Iris pigment epithelial cell (primary cell): Measurements from ENCODE around the gene MRPL20.
"Not testable (repeated sequence)": the region's sequence is repeated elsewhere in the genome, so short reads cannot be mapped to it uniquely, and the experiment has no call there.

Experiments used
- DNase-seq: peaks from one replicate; pipeline ENCODE4 v3.0.0-alpha.2; 2011; ENCODE audit warnings: low read depth

The MRPL20 gene

DNA sequence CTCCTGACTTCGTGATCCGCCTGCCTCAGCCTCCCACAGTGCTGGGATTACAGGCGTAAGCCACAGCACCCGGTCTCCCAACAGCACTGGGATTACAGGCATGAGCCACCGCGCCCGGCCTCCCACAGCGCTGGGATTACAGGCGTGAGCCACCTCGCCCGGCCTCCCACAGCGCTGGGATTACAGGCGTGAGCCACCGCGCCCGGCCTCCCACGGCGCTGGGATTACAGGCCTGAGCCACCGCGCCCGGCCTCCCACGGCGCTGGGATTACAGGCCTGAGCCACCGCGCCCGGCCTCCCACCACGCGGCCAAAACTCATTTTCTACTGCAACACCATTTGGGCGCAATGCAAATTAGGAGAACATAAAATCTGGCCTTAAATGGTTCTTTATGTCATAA lies 21.8 kb downstream of the MRPL20 start:
- DNase-seq: not testable (repeated sequence)

DNA sequence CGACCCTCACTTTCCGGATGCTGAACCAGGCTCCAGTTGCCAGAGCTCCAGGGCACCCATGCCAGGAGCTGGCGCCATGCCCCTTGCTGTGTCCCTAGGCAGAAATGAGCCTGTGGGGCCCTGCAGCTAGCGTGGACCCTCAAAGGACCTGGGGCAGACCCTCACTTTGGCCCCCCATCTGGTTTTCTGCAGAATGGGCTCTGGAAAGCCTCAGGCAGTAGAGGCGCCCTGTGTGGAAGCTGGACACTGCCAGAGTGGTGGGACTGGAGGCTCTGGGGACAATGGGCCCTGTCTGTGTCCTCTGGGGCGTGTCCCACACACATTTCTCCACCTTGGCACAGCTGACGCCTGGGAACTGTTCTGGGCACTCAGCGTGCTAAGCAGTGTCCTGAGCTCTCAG lies 25.8 kb downstream of the MRPL20 start:
- DNase-seq: no peak

DNA sequence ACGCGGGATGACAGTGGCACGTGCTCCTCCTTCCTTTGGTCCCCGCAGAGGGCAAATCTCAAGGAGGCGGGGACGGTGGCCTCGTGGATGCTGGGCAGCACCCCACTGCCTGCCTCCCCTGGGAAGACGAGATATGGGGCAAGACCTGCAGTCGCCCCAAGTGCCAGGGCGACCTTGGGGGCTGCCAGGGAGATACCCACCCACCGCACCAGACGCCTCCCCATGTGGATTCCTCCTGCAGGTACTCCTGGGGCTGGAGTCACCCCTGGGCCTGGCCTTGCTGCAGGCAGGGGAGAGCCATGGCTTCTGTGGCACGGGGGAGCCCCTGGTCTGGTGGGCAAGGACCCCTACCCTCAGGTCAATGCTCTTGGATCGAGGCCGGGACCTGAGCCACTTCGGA lies 26.2 kb downstream of the MRPL20 start:
- no peak for DNase-seq

DNA sequence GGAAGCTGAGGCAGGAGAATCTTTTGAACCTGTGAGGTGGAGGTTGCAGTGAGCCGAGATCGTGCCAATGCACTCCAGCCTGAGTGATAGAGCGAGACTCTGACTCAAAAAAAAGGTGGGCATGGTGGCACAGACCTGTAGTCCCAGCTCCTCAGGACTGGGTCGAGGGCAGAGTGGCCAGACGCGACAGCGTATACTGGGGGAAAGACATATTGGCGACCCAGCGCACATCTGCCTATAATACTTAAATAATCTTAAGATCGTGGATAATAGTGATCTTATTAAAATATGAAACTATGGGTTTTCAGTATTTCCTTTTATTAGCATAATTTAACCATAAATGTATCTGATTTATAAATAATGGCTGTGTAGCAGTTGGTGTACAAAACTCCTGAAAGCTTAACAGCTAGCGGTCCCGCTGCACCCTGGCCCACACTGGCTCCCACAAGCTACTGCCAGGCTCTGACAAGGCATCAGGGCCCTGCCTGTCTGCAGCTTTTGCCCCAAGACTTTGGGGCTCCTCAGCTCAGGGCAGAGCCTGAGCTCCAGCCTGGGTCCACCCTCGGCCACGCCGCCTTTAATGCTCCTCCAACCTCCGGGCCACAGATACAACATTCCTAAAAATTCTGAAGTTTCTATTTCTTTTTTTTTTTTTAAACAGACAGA lies 29.4 kb downstream of the MRPL20 start:
- DNase-seq: no peak

DNA sequence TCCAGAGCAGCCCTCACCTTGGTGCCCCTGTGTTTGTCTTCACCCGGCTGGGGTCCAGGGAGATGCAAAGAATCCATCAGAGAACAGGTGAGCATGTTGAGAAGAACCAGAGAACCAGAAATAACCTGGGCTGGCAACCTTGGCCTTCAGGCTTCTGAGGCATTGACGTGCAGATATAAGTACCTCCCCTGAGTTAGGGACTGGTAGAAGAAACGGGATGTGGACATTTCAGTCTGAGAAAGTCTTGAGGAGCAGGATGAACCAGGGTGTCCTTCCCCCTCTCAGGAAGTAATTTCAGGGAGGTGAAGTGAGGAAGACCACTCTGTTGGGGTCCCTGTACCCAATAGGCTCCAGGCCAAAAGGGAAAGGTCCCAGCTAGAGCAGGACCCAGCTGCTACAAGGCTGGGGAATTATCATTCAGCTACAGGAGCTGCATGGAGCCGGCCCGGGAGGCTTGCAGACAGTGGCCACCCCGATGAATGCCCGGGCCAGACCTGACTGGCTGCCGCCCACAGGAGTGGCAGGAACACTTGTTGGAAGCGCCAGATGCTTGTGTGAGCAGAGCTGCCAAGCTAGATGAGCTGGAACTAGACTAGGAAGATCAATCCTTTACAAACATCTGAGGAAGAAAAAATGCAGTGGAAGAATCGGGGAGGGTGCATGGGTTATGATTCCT lies 30.4 kb downstream of the MRPL20 start:
- DNase-seq: no peak

DNA sequence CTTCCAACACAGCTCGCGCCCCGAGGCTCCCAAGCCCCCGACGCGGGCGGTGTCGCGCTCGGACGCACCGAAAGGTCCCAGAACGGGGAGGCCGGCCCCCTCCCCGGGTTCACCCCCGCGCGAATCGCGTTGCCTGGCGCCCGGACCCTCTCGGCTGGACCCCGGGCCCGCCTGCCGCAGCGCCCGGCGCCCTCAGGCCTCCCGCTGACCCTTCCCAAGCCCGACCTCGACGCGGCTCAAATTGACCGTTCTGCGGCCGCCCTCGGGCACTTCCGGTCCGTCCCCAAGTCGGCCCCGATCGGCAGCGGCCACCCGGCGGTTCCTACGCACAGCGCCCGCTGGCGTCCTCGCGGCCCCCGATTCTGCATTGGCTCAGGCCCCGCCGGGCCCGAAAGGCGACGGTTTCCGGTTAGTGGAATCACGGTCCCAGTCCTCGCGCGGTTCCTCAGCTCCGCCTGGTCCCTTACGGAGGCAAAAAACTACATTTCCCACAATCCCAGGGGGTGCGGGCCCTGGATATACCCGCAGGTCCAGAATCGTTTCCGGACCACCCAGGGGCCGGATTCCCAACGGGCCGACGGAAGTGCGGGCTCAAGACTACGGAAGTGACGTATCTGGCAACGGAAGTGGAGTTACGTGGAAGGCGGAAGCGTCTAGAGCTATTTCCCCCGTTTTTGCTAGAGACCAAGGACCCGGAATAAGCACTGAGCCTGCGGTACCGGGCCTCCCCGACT lies 32.0 kb downstream of the MRPL20 start, which contains the start of gene AURKAIP1:
AURKAIP1 (minus strand) TSS at position 279 of the 734 bp plus-strand sequence. CDS start 451 bp downstream, outside the sequence.
- DNase-seq: peak; percentile 100

DNA sequence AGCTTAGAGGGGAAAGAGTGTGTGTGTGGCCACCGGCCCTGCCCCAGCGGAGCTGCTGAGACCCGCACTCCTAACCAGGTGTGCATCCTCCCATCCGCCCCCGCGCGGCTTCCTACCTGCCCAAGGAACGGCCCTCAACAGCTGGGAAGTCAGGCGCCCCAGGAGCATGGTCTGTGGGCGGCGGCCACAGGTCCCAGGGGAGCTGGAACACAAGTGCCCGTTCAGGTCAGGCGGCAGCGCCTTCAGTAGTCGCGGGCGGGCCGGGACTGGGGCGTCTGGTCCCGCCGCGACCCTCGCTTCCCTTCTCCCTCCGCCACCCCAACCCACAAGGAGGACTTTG lies 32.5 kb downstream of the MRPL20 start:
- no peak for DNase-seq

DNA sequence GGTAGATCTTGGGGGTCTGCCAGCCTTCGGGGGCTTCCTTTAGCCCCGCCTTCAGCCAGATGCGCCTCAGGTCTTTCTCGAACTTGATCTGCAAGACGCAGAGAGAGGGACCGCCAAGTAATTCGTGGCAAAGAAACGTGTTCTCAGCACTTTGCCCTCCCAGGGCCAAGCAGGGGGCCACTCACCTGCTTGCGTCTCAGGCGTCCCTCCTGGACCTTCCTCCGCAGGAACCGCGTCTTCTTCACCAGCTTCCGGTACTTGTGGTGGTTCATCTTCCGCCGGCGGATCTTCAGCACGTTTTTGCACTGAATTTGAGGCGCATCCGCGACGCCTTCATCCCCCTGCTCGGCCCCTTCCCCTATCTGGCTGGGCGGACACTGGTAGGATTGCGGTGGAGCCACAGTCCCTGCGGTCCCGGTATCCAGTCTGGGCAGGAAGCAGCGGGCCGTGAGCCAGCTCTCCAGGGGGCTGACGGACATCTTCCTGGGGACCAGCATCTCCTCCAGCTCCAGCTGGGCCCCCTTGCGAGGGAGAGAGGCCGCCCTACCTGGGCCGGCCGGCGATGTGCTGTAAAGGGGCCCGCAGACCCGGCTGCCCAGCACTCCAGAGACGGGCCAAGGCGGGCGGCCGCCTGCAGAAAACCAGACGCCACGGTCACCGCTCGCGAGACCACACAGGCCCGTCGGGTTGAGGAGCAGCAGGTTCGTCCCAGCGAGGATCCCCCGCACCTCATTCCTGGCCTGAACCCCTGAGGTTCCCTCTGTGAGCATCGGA lies 33.1 kb downstream of the MRPL20 start:
- DNase-seq: peak; percentile 17

DNA sequence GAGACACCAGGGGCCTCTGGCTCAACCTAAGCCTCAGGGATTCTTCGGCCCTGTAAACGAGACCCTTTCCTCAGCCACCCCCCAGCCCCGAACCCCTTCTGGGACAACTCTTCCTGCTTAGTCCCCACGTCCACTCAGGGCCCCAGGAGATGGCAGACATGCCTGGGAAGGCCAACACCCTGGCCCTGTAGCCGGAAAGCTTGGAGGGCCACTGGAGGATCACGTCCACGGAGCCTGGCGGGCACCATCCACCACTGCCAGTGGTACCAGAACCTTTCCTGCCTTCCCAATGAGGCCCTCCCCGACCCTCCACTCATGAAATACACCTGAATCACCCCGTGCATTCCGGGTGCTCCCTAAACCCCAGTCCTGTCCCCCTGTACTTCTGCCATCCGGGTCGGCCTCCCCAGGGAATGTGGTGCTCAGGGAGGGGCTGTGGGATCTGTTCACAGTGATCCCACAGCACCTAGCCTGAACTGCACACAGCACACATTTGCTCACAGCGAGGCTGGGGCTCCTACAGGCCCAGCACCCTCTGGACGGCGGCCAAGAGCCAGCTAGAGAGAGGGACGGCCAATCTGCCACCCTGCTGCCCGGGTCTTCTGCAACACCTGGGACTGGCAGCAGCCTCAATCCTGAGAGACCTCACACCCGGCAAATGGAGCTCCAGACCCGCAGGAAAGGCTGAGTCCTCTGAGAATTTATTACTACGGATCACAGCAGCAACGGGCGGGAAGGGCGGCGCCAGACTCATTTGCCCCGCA lies 33.9 kb downstream of the MRPL20 start:
- DNase-seq: no peak

DNA sequence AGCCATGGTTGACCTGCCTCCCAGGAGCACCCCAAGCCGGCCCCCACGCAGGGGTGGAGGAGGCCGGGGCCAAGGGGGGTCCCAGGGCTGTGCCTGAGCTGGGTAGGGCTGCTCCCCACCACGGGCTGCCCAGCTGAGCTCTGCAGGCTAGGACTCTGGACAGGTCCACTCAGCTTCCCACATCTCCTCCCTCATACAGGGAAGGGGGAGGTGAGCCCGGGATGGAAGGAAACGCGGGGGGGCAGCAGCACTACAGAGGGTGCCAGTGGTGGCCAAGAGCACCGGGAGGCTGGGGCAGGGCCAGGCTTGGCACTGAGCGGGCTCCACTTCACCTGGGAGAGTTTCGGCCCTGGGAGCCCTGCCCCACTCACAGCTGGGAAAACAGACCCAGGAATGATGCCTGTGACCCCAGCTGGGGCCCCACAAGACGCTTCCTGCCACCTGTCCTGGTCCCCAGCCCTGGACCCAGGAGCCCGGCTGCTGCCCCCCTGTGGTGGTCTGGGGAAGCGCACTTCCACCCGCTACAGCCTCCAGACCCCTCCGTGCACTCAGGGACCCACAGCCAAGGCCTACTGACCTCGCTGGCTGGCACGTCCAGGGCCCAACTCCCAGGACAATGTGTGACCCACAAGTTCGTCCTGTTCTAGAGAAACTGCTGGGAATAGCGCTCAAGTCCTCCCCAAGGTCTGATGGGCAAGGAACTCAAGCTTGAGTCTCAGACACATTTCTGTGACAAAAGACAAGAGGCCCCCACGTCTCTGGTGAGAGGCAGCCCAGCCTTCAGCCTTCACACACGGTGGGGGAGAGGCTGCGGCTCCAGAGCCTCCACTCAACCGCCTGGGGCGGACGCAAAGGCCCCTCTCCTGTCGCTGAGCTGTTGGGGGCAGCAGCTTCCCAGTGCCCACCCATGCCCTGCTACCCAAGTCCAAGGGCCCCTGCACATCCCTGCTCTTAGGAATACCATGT lies 35.1 kb downstream of the MRPL20 start:
- DNase-seq: no peak

DNA sequence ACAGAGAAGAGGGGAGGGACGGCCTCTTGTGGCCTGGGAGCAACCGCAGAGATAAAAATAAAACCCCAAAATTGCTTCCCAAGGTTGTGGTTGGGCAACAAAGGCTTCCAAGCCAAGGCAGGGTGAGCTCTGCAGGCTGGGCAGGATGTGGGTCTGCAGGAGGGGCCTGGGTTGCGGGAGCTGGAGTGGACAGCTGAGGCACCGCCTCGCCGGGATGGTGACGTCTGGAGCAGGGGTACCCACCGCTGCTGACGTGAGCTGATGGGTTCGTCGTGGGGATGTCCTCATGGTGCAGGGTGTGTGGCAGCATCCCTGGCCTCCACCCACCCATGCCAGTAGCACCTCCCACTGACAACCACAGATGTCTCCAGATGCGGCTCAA lies 35.7 kb downstream of the MRPL20 start:
- no peak for DNase-seq

DNA sequence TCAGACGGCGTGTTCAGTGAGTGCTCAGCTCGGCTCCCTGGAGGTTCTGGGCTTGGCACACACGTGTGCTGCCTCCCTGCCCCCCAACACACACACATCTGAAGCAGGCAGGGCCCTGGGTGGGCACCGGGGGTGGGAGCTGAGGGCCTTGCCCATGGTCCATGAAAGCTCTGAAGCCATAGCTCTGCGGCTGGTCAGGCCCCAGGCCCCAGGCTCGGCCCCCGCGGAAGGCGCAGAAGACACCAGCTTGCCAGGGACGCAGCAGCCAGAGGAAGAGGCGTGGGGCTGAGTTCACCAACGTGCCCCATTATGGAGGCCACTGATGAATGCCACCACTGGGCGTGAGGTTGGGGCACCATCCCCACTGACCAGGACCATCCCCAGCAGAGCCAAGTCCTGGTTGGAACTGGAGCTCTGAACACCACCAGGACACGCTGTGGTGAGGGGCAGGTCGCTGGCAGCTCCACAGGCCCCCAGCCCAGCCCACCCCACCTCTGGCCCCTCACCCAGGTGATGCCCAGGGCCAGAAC lies 36.3 kb downstream of the MRPL20 start:
- no peak for DNase-seq

DNA sequence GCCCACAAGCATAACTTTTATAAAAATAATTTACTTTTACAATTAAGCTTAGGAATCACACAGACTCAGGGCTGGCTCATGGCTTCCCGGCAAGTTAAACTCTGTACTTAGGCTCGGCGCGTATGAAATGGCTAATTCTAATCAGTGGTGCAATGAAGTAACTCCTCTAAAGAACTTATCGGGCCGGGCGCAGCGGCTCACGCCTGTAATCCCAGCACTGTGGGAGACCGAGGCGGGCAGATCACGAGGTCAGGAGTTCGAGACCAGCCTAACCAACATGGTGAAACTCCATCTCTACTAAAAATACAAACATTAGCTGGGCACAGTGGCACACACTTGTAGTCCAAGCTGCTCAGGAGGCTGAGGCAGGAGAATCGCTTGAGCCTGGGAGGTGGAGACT lies 37.0 kb downstream of the MRPL20 start:
- DNase-seq: not testable (repeated sequence)

DNA sequence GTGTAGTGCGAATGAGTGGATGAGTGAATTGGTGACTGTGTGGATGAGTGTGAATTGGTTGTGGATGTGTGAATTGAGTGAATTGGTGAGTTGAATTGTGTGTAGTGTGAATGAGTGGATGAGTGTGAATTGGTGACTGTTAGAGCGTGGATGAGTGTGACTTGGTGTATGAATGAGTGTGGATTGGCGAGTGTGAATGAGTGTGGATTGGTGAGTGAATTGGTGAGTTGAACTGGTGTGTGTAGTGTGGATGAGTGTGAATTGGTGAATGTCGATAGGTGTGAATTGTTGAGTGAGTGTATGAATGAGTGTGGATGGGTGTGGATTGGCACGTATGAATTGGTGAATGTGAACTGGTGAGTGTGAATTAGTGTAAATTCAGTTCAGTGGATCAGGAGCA lies 39.8 kb downstream of the MRPL20 start:
- DNase-seq: no peak

DNA sequence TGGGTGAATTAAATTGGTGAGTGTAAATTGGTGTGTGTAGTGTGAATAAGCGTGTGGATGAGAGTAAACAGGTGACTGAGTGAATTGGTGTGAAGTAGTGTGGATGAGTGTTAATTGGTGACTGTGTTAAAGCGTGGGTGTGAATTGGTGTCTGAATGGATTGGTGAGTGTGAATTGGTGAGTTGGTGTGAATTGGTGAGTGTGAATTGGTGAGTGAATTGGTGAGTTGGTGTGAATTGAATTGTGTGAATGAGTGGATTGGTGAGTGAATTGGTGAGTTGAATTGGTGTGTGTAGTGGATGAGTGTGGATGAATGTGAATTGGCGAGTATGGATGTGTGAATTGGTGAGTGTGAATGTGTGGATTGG lies 40.4 kb downstream of the MRPL20 start:
- no peak for DNase-seq

DNA sequence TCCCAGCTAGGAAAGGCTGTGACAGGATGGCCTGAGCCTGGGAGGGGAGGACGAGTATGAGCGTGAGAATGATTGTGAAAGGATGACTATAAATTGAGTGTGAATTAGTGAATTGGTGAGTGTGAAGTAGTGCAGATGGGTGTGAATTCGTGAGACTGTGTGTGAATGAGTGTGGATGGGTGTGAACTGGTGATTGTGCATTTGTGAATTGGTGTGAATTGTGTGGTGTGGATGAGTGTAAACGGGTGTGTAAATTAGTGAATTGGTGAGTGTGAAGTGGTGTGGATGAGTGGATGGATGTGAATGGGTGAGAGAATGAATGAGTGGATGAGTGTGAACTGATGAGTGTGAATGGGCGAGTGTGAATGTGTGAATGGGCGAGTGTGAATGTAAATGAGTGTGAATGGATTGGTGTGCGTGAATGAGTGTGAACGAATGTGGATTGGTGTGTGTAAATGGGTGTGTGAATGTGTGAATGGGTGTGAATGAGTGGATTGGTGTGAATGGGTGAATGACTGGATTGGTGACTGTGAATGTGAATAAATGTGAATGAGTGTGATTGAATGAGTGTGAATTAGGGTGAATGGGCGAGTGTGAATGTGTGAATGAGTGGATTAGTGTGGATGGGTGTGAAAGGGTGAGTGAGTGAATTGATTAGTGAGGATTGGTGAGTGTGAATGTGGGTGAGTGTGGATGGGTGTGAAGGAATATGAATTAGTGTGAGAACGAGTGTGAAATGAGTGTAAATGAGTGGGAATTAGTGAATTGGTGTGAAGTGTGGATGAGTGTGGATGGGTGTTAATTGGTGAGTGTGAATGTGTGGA lies 41.0 kb downstream of the MRPL20 start:
- DNase-seq: no peak

DNA sequence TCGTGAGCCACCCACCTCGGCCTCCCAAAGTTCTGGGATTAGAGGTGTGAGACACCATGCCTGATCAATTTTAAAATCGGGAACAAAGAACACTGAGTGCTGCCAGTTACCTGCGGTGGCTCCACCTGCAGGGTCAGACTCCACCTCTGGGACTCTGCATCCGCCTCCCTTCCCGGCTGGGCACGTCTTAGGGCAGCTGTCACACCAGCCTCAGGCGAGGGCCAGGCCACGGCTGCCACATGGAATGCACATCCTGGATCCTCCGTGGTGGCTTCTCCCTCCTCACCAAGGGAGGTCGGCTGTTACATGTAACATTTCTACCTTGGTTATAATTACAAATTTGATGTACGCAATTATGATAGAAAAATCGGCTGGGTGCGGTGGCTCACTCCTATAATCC lies 42.8 kb downstream of the MRPL20 start:
- no peak for DNase-seq

DNA sequence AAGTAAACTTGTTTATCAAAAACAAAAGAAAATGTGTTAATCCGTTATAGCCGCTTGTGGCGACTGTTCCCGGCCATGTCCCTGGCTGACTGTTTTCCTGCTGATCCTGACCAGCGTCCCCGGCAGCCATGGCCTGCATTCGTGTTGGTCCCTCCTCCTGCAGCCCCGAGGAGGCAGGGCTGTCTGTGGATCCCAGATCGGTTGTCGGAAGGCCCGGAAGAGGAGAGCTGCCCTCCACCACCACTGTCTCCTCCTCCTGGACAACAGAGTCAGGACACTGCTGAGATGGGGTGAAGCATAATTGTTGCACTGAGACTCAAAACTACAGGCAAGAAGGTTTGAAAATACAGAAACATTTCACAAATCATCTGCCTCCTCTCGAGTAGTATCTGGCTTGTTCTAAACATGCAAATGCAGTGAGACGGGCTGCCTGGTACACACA lies 45.1 kb downstream of the MRPL20 start:
- DNase-seq: peak; percentile 88

DNA sequence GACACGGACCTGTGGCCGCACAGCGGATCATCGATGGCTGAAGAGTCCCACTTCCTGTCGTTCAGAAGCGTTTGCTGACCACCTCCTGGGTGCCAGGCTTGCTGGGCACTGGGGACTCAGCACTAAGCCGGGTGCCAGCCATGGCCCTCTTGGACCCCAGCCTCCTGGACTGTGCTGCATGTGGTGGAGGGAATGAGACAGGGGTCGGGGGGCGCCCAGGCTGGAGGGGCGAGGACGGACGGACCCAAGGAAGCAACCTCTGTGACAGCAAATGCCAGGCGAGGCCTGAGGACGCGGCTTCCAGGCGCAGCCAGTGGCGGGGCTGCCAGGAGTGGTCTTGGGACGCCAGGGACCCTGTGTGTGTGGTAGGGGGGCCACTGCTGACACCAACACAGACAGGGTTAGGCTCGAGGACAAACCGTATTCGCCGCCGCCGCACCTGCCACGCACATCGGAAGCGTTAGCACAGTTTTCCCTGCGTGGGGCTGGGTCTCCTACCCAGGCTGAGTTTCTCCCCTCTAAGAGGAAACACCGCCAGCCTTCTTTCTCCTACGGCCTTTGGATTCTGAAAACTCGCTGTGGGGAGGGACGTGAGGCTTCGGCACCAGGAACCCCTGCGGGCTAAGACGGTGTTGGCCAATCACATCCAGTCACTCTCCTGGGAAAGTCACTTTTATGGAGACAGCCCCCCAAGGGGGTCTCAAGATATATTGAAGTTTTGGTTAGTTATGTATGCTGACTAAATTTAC lies 45.7 kb downstream of the MRPL20 start:
- DNase-seq: no peak
